Heart left ventricle (tissue), 13 donors: ENCODE measurements around the gene COL23A1.

Source experiments
- CTCF ChIP-seq, 12 donors: fragments of 200-600 bp; sonication (generic) in 4 of 12; IDR thresholded peaks; one replicate each; pipeline versions ENCODE4 v1.5.0 to v1.8.0; 2018 to 2022; ENCODE audit warnings: antibody characterized with exemption in 12 of 12, mild to moderate bottlenecking in 5 of 12
- POLR2A ChIP-seq, 2 donors: fragments of 450-650 bp; IDR thresholded peaks; one replicate each; pipeline ENCODE4 v1.6.1; 2017; ENCODE audit warnings: antibody characterized with exemption in 2 of 2, mild to moderate bottlenecking in 2 of 2, moderate library complexity in 2 of 2
- donor health status: ischemic (EF 13 %, LVEDD 7.1; RV severe dilation, severe dysfunction).
- donor health status: DM: no; HTN: yes; CAD: no.
- donor health status: DM: no; HTN: no; CAD: no.
- donor health status: ischemic (EF 25% LVEDD 6.9; RV normal size, moderate dysfunction).
- donor health status: ischemic (EF 25% LVEDD 5.7; RV mildly dilated, moderate dysfunction).
- donor health status: ischemic (EF 35%, LVEDD 5.7; RV mildly dilated, moderate dysfunction).
- donor health status: nonischemic (EF 11% LVEDD 7.7; RV severe dilation, severe dysfunction).
- donor health status: DM: yes; HTN: yes; CAD: no.
- donor health status: PGD.
- donor health status: ischemic (EF 29% LVEDD 5.4; RV normal size, mild dysfunction).
- donor health status: nonischemic (EF 23%, LVEDD 6.1; RV moderate dilation, normal function).

GRCh38 chr5:178216088-178216534, 374.1 kb downstream of the COL23A1 start:
- TF ChIP-seq CTCF (IDR thresholded peaks at IDR 0.05) (no peak), POLR2A (IDR thresholded peaks at IDR 0.05) (no peak)
